Panc1 (cell line): ENCODE measurements around the gene TTC39B. TPM values are rescaled to one million over a fixed set of nuclear protein-coding genes. Genes with fewer than 3 reads are reported as not detected.

ENCODE experiments used
- ATAC-seq: fragments of 200-7000 bp; cut with Tn5 transposase; 2 replicates; pipeline ENCODE4 v1.9.1; 2020; ENCODE audit warnings: mild to moderate bottlenecking, moderate library complexity
- BruUV-seq: library from RNA; stranded (reverse); fragments of 400-500 nt; replicated peaks from 2 replicates; lab custom pipeline; 2021; lab: Mats Ljungman, UMichigan
- CTCF ChIA-PET: fragments of 300-600 bp; sonication (Branson Sonifier 250); formaldehyde crosslinking; loops from one replicate; lab custom pipeline; 2022; ENCODE audit warnings: antibody characterized with exemption; lab: Charles Lee
- POLR2A ChIA-PET: fragments of 300-600 bp; sonication (Branson Sonifier 250); formaldehyde crosslinking; loops from one replicate; lab custom pipeline; 2022; ENCODE audit warnings: antibody characterized with exemption; lab: Charles Lee
- DNase-seq: peaks from one replicate; pipeline ENCODE4 v3.0.0-alpha.2; 2010; ENCODE audit warnings: low read depth, low spot score
- H3K27ac ChIP-seq: 2 replicates; pipeline ENCODE4 v1.5.1; 2011; ENCODE audit warnings: mild to moderate bottlenecking, low read length, inconsistent platforms
- H3K27me3 ChIP-seq: fragments of 200-500 bp; sonication (Bioruptor generic); 2 replicates; pipeline ENCODE4 v1.6.0; 2014; ENCODE audit warnings: low read length, inconsistent platforms; ENCODE audit not compliant: control insufficient read depth, insufficient read depth
- H3K36me3 ChIP-seq: fragments of 200-500 bp; sonication (Bioruptor generic); 2 replicates; pipeline ENCODE4 v1.5.1; 2014; ENCODE audit warnings: inconsistent platforms, mild to moderate bottlenecking, low read length, moderate library complexity; ENCODE audit not compliant: control insufficient read depth, insufficient read depth
- H3K4me1 ChIP-seq: 2 replicates; pipeline ENCODE4 v1.5.1; 2011; ENCODE audit warnings: inconsistent platforms, mild to moderate bottlenecking, low read length, moderate library complexity; ENCODE audit not compliant: control insufficient read depth, insufficient read depth
- H3K4me3 ChIP-seq, 2 experiments: 2 replicates each; pipeline ENCODE4 v1.5.1; 2011 to 2012; ENCODE audit warnings: low read depth in 2 of 2, low read length in 2 of 2, mild to moderate bottlenecking in 2 of 2, inconsistent platforms in 1 of 2, moderate library complexity in 1 of 2
- H3K9me3 ChIP-seq: fragments of 200-500 bp; sonication (Bioruptor generic); 2 replicates; pipeline ENCODE4 v1.5.1; 2014; ENCODE audit warnings: low read depth, mild to moderate bottlenecking, inconsistent platforms, low read length, moderate library complexity; ENCODE audit not compliant: control insufficient read depth, insufficient read depth
- POLR2AphosphoS5 ChIP-seq: IDR thresholded peaks from 2 replicates; pipeline ENCODE4 v1.6.1; 2012; ENCODE audit warnings: mild to moderate bottlenecking, low read depth, low read length, moderate library complexity
- SIN3A ChIP-seq: IDR thresholded peaks from 2 replicates; pipeline ENCODE4 v1.6.1; 2012; ENCODE audit warnings: low read depth, mild to moderate bottlenecking, low read length, moderate library complexity, borderline replicate concordance; ENCODE audit not compliant: insufficient read depth
- TCF7L2 ChIP-seq: IDR thresholded peaks from 2 replicates; pipeline ENCODE4 v1.6.1; 2011; ENCODE audit warnings: mild to moderate bottlenecking, low read depth, low read length, inconsistent platforms
- in situ Hi-C: cut with HindIII; loops from 2 replicates; pipeline ENCODE4 v1.10.0; 2016; ENCODE audit warnings: low sequenced_read_pairs, low pct_unique_long_range_greater_than_20kb
- intact Hi-C: fragments of 100-400 bp; cut with micrococcal nuclease; formaldehyde crosslinking; loops from one replicate; pipeline ENCODE4 v1.10.0; 2022; ENCODE audit not compliant: unreplicated experiment
- total RNA-seq: library from RNA; stranded (reverse); gene quantifications from one replicate; pipeline ENCODE4 v1.2.1, GENCODE V29; 2021; ENCODE audit not compliant: unreplicated experiment
- TF ChIP-seq, protein P1 (sequence below): fragments of 450-650 bp; IDR thresholded peaks from 2 replicates; pipeline ENCODE4 v1.5.1; 2017; ENCODE audit warnings: mild to moderate bottlenecking
- TF ChIP-seq, protein P2 (sequence below), 2 experiments: IDR thresholded peaks; 2 replicates each; pipeline ENCODE4 v1.6.1; 2011 to 2012; ENCODE audit warnings: low read depth in 2 of 2, control low read depth in 1 of 2, low read length in 1 of 2, mild to moderate bottlenecking in 1 of 2, moderate library complexity in 1 of 2; ENCODE audit not compliant: insufficient read depth in 1 of 2

The TTC39B gene
- total RNA-seq, 1 experiment from 2014 or later: 1.6 TPM

GRCh38 chr9:15137658-15138356 is 169.2 kb downstream of the TTC39B start:
- CTCF ChIA-PET: no interaction called here
- no peak for DNase-seq
- no peak for ATAC-seq
- Histone ChIP-seq H3K27me3 (no peaks in the 10 kb centered on the region), H3K27ac (no peak overlapping the region), H3K4me1 (no peaks in the 10 kb centered on the region), H3K9me3 (no peaks in the 10 kb centered on the region), H3K36me3 (no peaks in the 10 kb centered on the region), H3K4me3 (no peak overlapping the region)
- TF ChIP-seq POLR2AphosphoS5 (no peak), SIN3A (no peak), TCF7L2 (no peak)
- TF ChIP-seq, protein P1, sequence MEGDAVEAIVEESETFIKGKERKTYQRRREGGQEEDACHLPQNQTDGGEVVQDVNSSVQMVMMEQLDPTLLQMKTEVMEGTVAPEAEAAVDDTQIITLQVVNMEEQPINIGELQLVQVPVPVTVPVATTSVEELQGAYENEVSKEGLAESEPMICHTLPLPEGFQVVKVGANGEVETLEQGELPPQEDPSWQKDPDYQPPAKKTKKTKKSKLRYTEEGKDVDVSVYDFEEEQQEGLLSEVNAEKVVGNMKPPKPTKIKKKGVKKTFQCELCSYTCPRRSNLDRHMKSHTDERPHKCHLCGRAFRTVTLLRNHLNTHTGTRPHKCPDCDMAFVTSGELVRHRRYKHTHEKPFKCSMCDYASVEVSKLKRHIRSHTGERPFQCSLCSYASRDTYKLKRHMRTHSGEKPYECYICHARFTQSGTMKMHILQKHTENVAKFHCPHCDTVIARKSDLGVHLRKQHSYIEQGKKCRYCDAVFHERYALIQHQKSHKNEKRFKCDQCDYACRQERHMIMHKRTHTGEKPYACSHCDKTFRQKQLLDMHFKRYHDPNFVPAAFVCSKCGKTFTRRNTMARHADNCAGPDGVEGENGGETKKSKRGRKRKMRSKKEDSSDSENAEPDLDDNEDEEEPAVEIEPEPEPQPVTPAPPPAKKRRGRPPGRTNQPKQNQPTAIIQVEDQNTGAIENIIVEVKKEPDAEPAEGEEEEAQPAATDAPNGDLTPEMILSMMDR: no peak
- TF ChIP-seq, protein P2, sequence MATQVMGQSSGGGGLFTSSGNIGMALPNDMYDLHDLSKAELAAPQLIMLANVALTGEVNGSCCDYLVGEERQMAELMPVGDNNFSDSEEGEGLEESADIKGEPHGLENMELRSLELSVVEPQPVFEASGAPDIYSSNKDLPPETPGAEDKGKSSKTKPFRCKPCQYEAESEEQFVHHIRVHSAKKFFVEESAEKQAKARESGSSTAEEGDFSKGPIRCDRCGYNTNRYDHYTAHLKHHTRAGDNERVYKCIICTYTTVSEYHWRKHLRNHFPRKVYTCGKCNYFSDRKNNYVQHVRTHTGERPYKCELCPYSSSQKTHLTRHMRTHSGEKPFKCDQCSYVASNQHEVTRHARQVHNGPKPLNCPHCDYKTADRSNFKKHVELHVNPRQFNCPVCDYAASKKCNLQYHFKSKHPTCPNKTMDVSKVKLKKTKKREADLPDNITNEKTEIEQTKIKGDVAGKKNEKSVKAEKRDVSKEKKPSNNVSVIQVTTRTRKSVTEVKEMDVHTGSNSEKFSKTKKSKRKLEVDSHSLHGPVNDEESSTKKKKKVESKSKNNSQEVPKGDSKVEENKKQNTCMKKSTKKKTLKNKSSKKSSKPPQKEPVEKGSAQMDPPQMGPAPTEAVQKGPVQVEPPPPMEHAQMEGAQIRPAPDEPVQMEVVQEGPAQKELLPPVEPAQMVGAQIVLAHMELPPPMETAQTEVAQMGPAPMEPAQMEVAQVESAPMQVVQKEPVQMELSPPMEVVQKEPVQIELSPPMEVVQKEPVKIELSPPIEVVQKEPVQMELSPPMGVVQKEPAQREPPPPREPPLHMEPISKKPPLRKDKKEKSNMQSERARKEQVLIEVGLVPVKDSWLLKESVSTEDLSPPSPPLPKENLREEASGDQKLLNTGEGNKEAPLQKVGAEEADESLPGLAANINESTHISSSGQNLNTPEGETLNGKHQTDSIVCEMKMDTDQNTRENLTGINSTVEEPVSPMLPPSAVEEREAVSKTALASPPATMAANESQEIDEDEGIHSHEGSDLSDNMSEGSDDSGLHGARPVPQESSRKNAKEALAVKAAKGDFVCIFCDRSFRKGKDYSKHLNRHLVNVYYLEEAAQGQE (IDR thresholded peaks at IDR 0.05; ENCODE audit: insufficient read depth in 1 of 2, low read depth in 2 of 2, low read length in 1 of 2): no peak
- POLR2A ChIA-PET: no interaction called here
- in situ Hi-C loops (no loop called here), intact Hi-C loops (no loop called here)
- no TSS peak for BruUV-seq

DNA sequence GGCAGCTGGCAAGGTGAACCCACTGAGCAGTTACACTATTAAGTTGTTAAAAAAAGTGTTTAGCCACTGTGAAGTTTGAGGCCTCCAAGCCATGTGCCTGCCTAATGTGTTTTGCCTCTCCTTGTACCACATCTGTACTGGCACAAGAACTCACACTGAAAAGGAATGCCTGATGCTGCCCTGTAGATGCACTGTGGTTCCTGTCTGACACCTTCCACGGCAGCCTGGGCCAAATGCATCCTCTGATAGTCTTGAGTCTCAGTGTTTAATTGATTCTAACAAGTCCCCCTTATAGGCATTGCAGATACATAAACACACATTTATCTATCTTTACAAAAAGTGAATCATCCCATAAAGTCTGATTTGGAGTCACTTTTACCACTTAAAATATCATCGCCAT is 169.9 kb downstream of the TTC39B start:
- no peaks in the 10 kb centered on the region for H3K4me1 ChIP-seq
- ChIA-PET CTCF (no interaction called here), POLR2A (no interaction called here)
- intact Hi-C loops: no loop called here
- BruUV-seq: no TSS peak
- H3K36me3 ChIP-seq: no peaks in the 10 kb centered on the region
- no peak overlapping the region for H3K27ac ChIP-seq
- ATAC-seq (no peak), DNase-seq (no peak)
- no peaks in the 10 kb centered on the region for H3K27me3 ChIP-seq
- in situ Hi-C loops: no loop called here
- TF ChIP-seq, protein P2 (IDR thresholded peaks at IDR 0.05; ENCODE audit: insufficient read depth in 1 of 2, low read depth in 2 of 2, low read length in 1 of 2): no peak
- TF ChIP-seq POLR2AphosphoS5: no peak
- TF ChIP-seq TCF7L2: no peak
- TF ChIP-seq, protein P1: no peak
- TF ChIP-seq SIN3A: no peak
- H3K9me3 ChIP-seq: no peaks in the 10 kb centered on the region
- H3K4me3 ChIP-seq: no peak overlapping the region
